Aorta (tissue), 5 donors: ENCODE data around the gene KRT75. TPM values are rescaled to one million over a fixed set of nuclear protein-coding genes. Genes with fewer than 3 reads are reported as not detected.
"Not testable (repeated sequence)": the region's sequence is repeated elsewhere in the genome, so short reads cannot be mapped to it uniquely, and the experiment has no call there.

Experiments
- ATAC-seq: fragments of 200-7000 bp; cut with Tn5 transposase; one replicate; pipeline ENCODE4 v1.9.1; 2022; ENCODE audit warnings: moderate library complexity; ENCODE audit not compliant: low FRiP score
- DNase-seq, 2 donors: peaks; one replicate each; pipeline ENCODE4 v3.0.0-alpha.2; 2020
- H3K27ac ChIP-seq, 2 donors: one replicate each; pipeline ENCODE4 v1.5.1; 2013; ENCODE audit warnings: low read length in 2 of 2, mild to moderate bottlenecking in 2 of 2, moderate library complexity in 2 of 2, control low read depth in 1 of 2, inconsistent platforms in 1 of 2, low read depth in 1 of 2
- H3K27me3 ChIP-seq, 2 donors: one replicate each; pipeline ENCODE4 v1.6.1; 2013; ENCODE audit warnings: control low read depth in 1 of 2, low read length in 1 of 2, mild to moderate bottlenecking in 1 of 2, moderate library complexity in 1 of 2; ENCODE audit not compliant: insufficient read depth in 2 of 2, control insufficient read depth in 1 of 2
- H3K36me3 ChIP-seq, 2 donors: one replicate each; pipeline ENCODE4 v1.6.1; 2013; ENCODE audit warnings: control low read depth in 1 of 2, low read length in 1 of 2, mild to moderate bottlenecking in 1 of 2; ENCODE audit not compliant: insufficient read depth in 2 of 2, control insufficient read depth in 1 of 2
- H3K4me1 ChIP-seq, 2 donors: one replicate each; pipeline ENCODE4 v1.6.1; 2013; ENCODE audit warnings: low read length in 2 of 2, control low read depth in 1 of 2, mild to moderate bottlenecking in 1 of 2, moderate library complexity in 1 of 2; ENCODE audit not compliant: insufficient read depth in 2 of 2, control insufficient read depth in 1 of 2
- H3K4me3 ChIP-seq, 2 donors: one replicate each; pipeline ENCODE4 v1.5.1; 2013; ENCODE audit warnings: low read length in 2 of 2, control low read depth in 1 of 2, mild to moderate bottlenecking in 1 of 2
- H3K9me3 ChIP-seq: one replicate; pipeline ENCODE4 v1.6.1; 2013; ENCODE audit warnings: mild to moderate bottlenecking, low read length; ENCODE audit not compliant: control insufficient read depth
- WGBS, 2 donors: extraction: QIAGEN DNeasy Blood & Tissue Kit; methylation state at CpG; one replicate each; pipeline ENCODE4 v1.1.7; 2013; 5-methylcytosine and 5-hydroxymethylcytosine counted together
- intact Hi-C, 2 donors: fragments of 100-400 bp; cut with DNase I; formaldehyde crosslinking; loops; one replicate each; pipeline versions ENCODE4 v1.14.2 to v1.15.0; 2022
- polyA plus RNA-seq, 2 donors: library from polyadenylated mRNA; stranded (reverse); fragments of 200-250 nt; gene quantifications; one replicate each; pipeline ENCODE4 v1.2.3, GENCODE V29; 2013
- total RNA-seq, 2 donors: library from RNA; stranded (reverse); fragmentation: NEBNext Ultra II Directional; extraction: Animal tissue kit (Norgen Biotek cat#: 25700); gene quantifications; one replicate each; pipeline ENCODE4 v1.2.1, GENCODE V29; 2021
- donor health status: healthy with polysubstance abuse.
- donor health status: Bipolar disorder and iron deficiency.
- donor health status: DM: no; HTN: no; CAD: no.
- donor health status: DM: no; HTN: no; CAD: no.
- donor health status: DM: yes; HTN: yes; CAD: no.

The KRT75 gene
- total and polyA plus RNA-seq, 4 donors = not detected

DNA sequence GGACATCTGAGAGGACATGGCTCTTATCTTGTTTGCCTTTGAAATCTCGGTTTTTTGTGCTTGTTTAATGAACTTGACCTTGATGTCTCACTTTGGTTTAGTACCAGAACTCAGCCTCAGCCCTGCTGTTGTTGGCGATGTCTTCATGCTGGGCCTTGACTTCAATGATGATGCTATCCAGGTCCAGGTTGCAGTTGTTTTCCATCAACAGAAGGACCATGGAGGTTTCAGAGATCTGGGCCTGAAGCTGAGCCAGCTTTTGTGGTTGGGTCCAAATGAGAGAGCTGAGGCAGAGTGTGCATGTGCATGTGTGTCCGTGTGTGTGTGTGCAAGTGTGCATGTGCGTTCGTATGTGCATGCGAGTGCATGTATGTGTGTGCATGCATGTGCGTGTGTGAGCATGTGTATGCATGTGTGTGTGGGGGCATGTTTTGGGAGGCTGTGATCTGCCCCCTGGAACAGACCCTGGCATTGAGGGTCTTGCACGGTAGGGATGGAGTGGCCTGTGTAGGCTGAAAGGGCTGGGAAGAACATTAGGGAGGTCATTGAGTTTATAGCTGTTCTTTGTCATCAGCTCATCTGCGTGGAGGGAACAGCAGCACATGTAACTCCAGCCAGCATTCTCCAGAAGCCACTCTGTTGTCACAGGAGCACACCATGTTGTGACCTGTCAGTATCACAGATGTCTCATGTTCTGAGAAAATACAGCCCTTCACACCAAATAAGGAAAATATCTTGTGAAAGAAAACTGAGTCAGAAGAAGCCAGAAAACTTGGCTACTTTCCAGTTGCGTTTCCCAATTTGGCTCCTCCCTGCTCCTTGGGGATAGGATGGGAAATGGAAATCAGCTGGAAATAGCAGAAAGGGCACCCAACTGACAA, 18.1 kb downstream of the KRT75 start:
- DNase-seq (no peak), ATAC-seq (peak; percentile 62)
- WGBS, 2 donors = 71 to 74% methylated on average over 10 of the region's 10 CpGs
- no peak overlapping the region for H3K4me3 ChIP-seq
- intact Hi-C loops = no loop called here
- H3K4me1 ChIP-seq = no peaks in the 10 kb centered on the region
- no peaks in the 10 kb centered on the region for H3K27me3 ChIP-seq
- no peak overlapping the region for H3K27ac ChIP-seq
- H3K36me3 ChIP-seq = no peaks in the 10 kb centered on the region
- H3K9me3 ChIP-seq = no peaks in the 10 kb centered on the region

- Histone ChIP-seq H3K4me1 (no peaks in the 10 kb centered on the region), H3K27me3 (no peaks in the 10 kb centered on the region), H3K27ac (no peak overlapping the region), H3K4me3 (no peak overlapping the region), H3K9me3 (no peaks in the 10 kb centered on the region), H3K36me3 (no peaks in the 10 kb centered on the region)
- DNase-seq = no peak
- intact Hi-C loops = no loop called here
- 91 to 95% methylated on average over 5 of the region's 5 CpGs for WGBS, 2 donors
- no peak for ATAC-seq
Measured at GRCh38 chr12:52414936-52415335, 19.2 kb downstream of the KRT75 start.

DNA sequence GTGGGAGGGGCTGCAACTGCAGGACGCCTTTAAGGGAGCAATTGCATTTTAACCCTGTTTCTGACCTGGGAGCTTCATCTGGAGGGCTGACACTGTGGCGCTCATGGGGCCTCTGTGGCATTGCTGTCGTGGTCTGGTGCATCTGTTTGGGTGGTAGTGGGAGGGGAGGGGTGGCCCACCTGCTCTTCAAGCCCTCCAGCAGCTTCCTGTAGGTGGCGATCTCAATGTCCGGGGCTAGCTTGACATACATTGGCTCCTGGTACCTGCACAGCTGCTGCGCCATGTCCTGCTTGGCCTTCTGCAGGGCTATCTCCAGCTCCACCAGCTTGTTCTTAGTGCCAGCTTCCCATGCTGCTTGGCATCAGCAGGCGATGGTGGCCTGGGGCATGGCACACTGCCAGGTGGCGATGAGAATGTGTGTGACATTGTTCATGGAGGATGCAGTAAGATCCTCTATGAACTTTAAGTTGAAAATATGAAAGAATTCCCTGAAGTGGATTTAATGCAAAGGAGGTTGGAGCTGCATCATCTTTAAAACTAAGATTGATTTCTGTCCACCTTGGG, 20.3 kb downstream of the KRT75 start:
- Histone ChIP-seq H3K9me3 (no peaks in the 10 kb centered on the region), H3K36me3 (no peaks in the 10 kb centered on the region), H3K4me1 (no peaks in the 10 kb centered on the region), H3K4me3 (no peak overlapping the region), H3K27me3 (no peaks in the 10 kb centered on the region), H3K27ac (no peak overlapping the region)
- no peak for DNase-seq
- 72 to 75% methylated on average over 8 of the region's 8 CpGs for WGBS, 2 donors
- intact Hi-C loops = no loop called here
- no peak for ATAC-seq

DNA sequence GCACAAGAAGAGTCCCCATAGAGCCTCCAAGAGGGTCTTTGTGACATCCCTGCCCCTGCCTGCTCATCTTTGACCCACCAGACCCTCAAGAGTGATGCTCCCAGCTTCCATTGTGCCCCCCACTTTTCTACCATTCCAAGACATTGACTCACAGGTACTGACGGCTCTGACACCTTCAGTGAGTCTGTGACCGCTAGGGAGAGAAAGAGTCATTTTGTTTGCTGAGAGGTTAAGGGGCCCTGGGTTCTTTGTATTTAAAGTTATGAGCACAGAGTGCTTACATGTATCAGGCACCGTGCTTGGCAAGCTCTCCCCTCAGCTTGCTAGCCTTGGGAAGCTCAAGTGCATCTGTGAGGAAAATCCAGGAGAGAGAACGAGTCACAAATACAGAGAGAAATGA, 21.0 kb downstream of the KRT75 start:
- WGBS, 2 donors = 58 to 66% methylated on average over 4 of the region's 4 CpGs
- DNase-seq (no peak), ATAC-seq (no peak)
- Histone ChIP-seq H3K27ac (no peak overlapping the region), H3K9me3 (no peaks in the 10 kb centered on the region), H3K36me3 (no peaks in the 10 kb centered on the region), H3K27me3 (no peaks in the 10 kb centered on the region), H3K4me1 (no peaks in the 10 kb centered on the region), H3K4me3 (no peak overlapping the region)
- intact Hi-C loops = no loop called here

DNA sequence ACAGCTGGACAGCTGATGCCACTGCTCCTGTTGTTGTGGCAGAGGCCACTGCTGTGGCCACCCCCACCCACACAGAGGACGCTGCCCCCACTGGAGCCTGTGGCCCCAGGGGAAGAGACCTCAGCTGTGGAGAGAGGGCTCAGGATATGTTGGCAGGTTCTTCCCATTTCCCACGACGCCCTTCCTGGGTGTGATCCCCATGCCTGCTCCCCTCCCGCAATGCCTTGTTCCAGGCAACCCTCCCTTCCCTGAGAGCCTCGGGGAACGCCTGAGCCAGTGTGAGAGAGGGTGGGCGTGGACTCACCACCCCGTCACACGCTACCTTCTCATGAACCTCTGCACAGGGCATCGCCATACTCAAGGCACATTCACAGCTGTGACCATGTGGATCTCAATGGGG, 22.4 kb downstream of the KRT75 start:
- DNase-seq = no peak
- H3K9me3 ChIP-seq = no peaks in the 10 kb centered on the region
- intact Hi-C loops = no loop called here
- no peak overlapping the region for H3K4me3 ChIP-seq
- 84 to 92% methylated on average over 9 to 10 of the region's 10 CpGs for WGBS, 2 donors
- H3K27ac ChIP-seq = no peak overlapping the region
- H3K4me1 ChIP-seq = no peaks in the 10 kb centered on the region
- no peaks in the 10 kb centered on the region for H3K27me3 ChIP-seq
- ATAC-seq = no peak
- no peaks in the 10 kb centered on the region for H3K36me3 ChIP-seq

- H3K4me1 ChIP-seq, H3K27ac ChIP-seq, H3K27me3 ChIP-seq, DNase-seq, ATAC-seq, H3K9me3 ChIP-seq, H3K36me3 ChIP-seq, intact Hi-C loops, H3K4me3 ChIP-seq: not testable (repeated sequence)
- 50% methylated on average over 1 of the region's 1 CpG; no CpG with 5 or more reads in 1 of the 2 donors for WGBS, 2 donors
Measured at GRCh38 chr12:52410589-52411248, 23.5 kb downstream of the KRT75 start.

DNA sequence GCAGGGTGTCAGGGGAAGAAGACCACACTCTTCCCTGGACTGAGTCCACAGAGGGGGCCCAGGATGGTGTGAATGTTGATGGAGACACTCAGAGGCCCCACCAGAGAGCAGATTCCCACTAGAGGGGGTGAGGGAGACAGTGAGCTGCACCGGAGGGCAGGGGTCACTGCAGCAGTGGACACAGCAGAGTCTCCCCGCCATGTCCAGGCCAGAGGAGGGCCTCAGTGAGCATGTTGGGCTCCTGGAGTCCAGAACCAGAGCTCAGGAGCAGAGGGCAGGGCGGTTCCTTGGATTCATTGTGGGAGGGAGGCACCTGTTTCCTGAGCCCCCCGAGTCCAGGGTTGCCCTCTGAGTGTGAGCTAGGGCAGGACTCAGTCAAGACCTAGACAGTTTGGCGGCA, 26.3 kb downstream of the KRT75 start:
- Histone ChIP-seq H3K9me3 (no peaks in the 10 kb centered on the region), H3K27me3 (no peaks in the 10 kb centered on the region), H3K27ac (no peak overlapping the region), H3K36me3 (no peaks in the 10 kb centered on the region), H3K4me1 (no peaks in the 10 kb centered on the region), H3K4me3 (no peak overlapping the region)
- whole genome bisulfite sequencing, 2 donors = 88 to 91% methylated on average over 5 of the region's 5 CpGs
- intact Hi-C loops = no loop called here
- ATAC-seq = no peak
- DNase-seq = peak in 1 of 2 donors; percentile 63

DNA sequence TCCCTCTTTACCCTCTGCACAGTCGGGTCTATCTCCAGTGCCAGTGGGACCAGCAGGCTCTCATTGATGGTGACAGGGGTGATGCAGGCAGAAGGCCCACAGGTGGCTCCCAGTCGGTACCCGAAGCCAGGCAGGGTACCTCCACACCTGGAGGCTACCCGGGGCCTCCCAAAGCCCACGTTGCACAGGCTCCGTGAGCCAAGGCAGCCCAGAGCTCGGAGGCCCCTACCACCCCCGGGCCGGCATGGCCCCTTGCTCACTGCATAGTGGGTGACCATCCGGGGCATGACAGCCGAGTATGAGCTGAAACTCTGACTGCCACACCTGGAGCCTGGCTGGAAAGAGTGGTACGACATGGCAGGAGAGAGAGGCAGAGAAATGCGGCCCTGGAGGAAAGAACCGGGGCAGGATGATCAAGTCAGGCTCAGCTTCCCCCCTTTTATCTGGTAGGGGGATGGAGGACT, 28.2 kb downstream of the KRT75 start, which contains the start of gene KRT82:
Gene KRT82, minus strand, starts transcription at position 414 of the 464 bp plus-strand sequence. Its CDS starts 58 bp downstream, at position 356.
- no peaks in the 10 kb centered on the region for H3K4me1 ChIP-seq
- no peaks in the 10 kb centered on the region for H3K27me3 ChIP-seq
- H3K4me3 ChIP-seq = no peak within 1 kb of the TSS
- intact Hi-C loops = no loop called here
- H3K27ac ChIP-seq = no peak within 1 kb of the TSS
- 93 to 97% methylated on average over 14 of the region's 14 CpGs for WGBS, 2 donors
- DNase-seq (peak in 1 of 2 donors; percentile 49), ATAC-seq (no peak)
- no peaks in the 10 kb centered on the region for H3K9me3 ChIP-seq
- no peaks in the 10 kb centered on the region for H3K36me3 ChIP-seq
